HCT116 (cell line): ENCODE results near the gene BICD1.

Source experiments
- MAX ChIP-seq: IDR thresholded peaks from 2 replicates; pipeline ENCODE4 v1.6.1; 2012
- POLR2A ChIP-seq: IDR thresholded peaks from 2 replicates; pipeline ENCODE4 v1.7.0; 2011; ENCODE audit warnings: borderline replicate concordance; ENCODE audit not compliant: insufficient read depth, insufficient read length; ENCODE audit errors: extremely low read depth
- POLR2AphosphoS5 ChIP-seq: IDR thresholded peaks from 2 replicates; pipeline ENCODE4 v1.6.1; 2011; ENCODE audit warnings: mild to moderate bottlenecking, low read depth, low read length, moderate library complexity

GRCh38 chr12:32083489-32083888 lies 23.2 kb upstream of the BICD1 start:
- TF ChIP-seq POLR2A (no peak), POLR2AphosphoS5 (no peak), MAX (no peak)
